GM18907 (cell line): ENCODE results near the gene BRME1.
A peak's percentile ranks its signal among the peaks of the same experiment; 100 is the strongest.
"Not testable (repeated sequence)": the region's sequence is repeated elsewhere in the genome, so short reads cannot be mapped to it uniquely, and the experiment has no call there.

Experiments
- ATAC-seq: cut with Tn5 transposase; IDR thresholded peaks from one replicate; pipeline ENCODE4 v1.9.1; 2021; ENCODE audit warnings: mild to moderate bottlenecking, moderate library complexity; ENCODE audit not compliant: unreplicated experiment

BRME1 gene

DNA sequence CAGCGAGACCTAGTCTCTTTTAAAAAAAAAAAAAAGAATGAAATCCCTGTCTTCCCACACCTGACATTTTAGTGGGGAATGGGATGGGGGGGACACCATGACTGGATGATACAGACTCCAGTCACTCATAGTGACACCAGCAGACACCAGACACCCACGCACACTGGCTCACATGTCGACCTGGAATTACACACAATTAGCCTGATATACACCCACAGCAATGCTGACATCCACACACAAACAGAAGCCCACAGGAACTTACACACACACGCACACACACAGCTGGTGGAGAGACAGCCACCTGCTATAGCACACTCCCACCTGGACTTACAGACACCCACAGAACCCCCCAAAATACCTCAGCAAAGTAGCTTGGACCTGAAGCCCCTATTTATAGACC, 37.3 kb downstream of the BRME1 start:
- no peak for ATAC-seq

- no peak for ATAC-seq
Observed at GRCh38 chr19:13866463-13867046, 39.4 kb downstream of the BRME1 start.

DNA sequence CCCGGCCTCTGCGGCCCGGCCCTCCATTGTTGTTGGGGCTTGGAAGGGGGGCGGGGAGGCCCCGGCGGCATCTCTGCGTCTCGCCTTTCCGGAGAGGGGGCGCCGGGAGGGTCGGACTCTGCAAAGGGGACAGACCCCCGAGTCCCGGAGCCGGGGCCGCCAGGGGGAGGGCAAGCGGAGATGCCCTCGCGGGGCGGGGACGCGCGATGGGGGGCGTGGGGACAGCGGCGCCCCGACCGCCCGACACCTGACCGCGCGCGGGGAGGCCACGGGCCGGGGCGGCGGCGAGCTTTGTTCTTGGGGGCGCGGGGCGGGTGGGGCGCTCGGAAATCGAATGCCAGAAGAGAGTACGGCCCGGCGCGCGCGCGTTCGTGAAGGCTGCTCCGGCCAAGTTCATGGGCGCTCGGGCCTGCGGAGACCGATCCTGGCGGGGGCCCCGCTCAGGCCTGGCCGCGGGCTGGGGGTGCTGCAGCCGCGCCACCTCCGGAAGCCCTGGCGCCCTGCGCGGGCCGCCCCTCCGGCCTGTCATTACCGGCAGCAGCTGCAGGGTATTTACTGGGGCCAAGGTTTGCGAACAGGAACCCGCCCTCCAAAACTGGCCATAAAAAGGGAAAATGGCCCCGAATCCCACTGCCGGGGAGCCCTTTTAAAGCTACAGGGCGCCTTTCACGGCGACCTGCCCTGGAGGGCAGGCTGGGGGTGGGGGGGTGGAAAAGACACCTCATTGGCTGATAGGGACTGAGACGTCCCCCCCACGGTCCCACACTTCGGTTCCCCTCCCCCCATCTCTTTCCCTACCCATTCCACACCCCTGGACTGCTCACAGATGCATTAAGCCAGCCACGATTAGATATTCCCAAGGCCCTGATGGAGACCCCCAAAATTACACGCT, 40.1 kb downstream of the BRME1 start:
- ATAC-seq: no peak

GRCh38 chr19:13864667-13865570, 41.0 kb downstream of the BRME1 start:
- ATAC-seq: no peak

DNA sequence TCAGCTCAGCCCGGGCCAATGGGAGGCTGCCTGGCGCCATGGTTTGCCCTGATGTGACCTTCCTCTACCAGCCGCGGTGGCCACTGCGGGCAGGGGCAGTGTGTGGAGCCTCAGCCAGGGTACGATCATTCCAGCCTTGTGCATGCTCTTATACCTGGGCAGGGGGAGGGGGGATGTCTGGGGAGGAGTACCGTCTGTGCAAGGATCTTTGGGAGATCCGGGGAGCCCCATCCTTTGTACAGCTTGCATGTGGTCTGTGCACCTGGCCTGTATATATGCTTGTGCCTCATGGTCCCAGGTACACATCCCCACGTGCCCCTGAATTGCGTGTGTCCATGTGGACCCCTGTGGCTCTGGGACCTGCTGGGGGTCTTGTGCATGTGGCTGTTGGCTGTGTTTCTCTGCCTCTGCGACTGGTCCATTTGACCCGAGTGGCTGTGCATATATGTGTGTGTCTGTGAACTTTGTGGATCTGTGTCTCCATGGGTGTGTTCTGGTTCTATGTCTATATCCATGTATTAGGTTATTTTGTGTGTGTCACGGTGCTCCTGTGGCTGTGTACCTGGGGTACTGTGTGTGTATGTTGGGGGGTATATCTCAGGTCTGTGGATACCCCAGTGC, 41.8 kb downstream of the BRME1 start:
- ATAC-seq: no peak

DNA sequence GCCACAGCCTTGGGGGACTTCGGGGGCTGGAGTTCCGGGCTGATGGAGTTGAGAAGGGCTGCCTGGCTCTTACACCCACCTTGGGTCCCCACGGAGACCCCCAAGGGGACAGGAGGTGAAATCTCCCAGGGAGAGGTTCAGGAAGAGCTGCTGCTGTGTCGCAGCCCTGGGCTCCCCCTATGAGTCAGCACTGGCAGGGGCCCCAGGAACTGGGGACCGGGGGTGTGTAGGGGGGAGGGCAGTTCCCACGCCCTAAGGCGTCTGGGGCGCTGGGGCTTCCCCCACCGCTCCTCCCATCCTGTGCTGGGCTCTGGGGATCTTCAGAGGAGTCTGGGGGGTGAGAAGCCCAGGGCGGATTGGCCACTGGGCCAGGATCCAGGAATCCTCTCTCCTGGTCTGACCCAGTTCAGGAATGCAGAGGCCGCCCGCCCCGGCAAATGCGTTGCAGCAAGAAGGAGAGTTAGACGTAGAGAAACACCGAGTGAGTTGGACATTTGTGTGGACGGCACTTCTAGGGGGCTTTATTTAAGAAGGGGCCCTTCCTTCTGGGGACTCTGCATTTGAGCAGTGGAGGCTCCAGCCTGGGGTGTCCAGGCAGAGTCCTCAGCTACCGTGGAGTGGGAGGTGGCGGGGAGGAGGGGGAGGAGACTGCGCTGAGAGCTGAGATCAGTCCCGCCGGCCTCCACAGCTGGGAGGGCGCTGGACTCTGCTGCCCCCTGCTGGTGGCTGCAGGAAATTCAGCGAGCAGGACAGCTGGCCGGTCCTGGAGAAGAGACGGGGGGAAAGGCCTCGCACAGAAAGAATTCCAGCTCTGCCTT, 44.0 kb downstream of the BRME1 start:
- ATAC-seq: peak; percentile 72

DNA sequence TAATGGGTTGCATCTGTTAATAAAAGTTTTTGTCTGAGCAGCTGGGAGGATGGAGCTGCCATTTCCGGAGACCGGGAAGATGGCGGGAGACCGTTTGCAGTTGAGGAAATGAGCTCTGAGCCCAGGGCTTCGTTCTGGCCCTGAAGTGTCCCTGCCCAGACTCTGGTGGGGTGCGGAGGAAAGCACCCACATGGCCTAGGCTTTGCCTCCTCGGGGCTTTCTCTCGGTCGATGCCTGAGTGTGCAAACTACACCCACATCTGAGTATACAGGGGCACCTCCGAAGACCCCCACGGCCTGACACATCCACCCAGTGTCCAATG, 44.6 kb downstream of the BRME1 start:
- ATAC-seq: peak; percentile 32

DNA sequence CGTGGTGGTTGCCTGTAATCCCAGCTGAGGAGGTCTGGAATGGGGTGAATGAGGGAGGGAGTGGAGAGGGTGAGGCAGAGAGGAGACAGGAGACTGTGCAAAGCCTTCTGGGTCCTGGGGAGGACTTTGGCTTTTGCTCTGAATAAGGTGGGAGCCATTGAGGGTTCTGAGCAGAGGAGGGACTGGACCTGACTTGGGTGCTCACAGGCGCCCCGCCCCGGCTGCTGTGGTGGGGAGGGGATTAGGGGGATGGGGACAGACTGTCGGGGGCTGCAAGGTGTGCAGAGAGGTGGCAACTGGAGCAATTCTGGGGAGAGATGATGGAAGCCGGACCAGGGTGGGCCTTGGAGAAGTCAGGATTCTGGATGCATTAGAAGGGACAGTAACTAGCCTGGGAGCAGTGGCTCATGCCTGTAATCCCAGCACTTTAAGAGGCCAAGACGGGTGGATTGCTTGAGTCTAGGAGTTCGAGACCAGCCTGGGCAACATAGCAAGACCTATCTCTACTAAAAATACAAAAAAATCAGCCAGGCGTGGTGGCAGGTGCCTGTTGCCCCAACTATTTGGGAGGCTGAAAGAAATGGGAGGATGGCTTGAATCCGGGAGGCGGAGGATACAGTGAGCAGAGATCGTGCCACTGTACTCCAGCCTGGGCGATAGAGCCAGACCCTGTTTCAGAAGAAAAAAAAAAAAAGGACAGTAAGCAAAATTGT, 45.1 kb downstream of the BRME1 start:
- no peak for ATAC-seq

DNA sequence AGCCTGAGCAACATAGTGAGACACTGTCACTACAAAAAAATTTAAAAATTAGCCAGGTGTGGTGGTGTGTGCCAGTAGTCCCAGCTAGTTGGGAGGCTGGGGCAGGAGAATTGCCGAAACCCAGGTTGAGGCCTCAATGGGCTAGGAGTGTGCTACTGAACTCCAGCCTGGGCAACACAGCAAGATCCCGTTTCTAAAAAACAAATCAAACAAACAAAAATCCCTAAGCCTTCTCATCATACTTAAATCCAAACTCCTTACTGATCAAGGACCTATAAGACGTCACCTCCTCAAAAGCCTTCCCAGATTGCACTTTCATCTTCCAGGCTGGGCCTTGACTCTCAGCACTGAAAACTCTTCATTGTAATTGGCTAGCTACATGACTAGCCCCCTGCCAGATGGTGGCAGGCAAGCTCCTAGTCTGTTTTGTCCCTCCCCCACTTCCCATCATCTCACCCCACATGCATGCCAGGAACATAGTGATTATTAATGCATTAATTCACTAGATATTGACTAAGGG, 46.5 kb downstream of the BRME1 start:
- no peak for ATAC-seq

DNA sequence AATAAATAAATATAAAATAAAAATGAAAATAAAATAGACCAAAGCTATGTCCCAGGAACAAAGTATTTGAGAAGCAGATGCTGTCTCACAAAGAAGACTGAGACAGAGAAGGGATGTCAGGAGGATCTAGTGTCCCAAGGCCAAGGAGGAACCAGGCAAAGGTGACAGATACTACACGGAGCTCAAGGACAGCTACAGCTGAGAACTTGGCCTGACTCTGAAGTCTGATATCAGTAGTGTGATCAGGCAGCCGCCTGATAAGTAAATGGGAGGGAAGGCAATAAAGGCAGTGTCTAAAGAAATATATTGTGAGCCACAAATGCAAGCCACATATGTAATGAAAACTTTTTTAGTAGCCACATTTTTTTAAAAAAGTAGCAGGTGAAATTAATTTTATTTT, 49.4 kb downstream of the BRME1 start:
- no peak for ATAC-seq

GRCh38 chr19:13852171-13852707, 53.7 kb downstream of the BRME1 start:
- not testable (repeated sequence) for ATAC-seq

- not testable (repeated sequence) for ATAC-seq
Observed at GRCh38 chr19:13851734-13852114, 54.2 kb downstream of the BRME1 start.

GRCh38 chr19:13850910-13851733, 54.8 kb downstream of the BRME1 start:
- ATAC-seq: no peak

GRCh38 chr19:13849991-13850909, 55.7 kb downstream of the BRME1 start:
- ATAC-seq: no peak

DNA sequence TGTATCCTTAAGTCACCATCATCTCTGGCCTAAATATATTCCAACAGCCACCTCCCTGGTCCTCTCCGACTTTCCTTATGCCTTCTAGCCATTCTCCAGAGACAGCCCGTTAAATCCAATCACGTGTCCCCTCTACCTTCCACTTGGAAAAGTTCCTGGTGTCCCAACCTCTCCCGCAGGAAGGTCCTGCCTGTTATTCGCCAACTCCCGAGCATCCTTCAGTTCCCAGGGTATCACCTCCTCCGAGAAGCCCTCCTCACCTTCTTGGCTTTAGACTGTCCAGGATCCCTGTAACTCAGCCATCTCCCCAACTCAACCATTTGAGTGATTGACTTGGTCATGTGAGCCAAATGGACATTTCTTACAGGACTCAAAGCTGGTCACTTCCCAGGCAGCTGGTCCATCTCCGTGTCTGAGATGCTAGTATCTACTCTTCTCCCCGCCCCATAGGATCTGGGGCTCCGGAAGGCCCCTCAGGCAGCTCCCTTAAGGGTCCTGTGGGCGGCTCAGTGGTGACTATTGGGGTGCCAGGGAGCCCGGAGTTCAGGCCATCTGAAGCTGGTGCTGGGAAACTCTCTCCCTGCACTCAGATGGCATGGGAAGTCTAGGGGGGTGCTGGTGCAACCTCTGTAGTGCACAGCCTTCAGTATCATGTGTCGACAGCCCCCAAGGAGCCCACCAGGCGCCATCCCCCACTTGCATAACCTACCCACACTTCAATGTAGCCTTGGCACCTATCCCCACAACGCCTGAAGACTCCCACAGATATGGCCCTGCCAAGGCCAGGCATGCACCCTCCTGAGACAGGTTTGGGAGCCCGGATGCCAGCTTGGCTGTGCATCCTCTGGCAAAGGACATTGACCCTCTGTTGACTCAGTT, 56.9 kb downstream of the BRME1 start:
- ATAC-seq: no peak

- ATAC-seq: no peak
Observed at GRCh38 chr19:13848340-13848677, 57.6 kb downstream of the BRME1 start.
